GM18526 (cell line): ENCODE measurements around the gene NTNG1.

Experiments
- POLR2A ChIP-seq: IDR thresholded peaks from 3 replicates; pipeline ENCODE4 v1.6.1; 2011; ENCODE audit not compliant: insufficient read length; ENCODE audit errors: extremely low read depth

Gene NTNG1

DNA sequence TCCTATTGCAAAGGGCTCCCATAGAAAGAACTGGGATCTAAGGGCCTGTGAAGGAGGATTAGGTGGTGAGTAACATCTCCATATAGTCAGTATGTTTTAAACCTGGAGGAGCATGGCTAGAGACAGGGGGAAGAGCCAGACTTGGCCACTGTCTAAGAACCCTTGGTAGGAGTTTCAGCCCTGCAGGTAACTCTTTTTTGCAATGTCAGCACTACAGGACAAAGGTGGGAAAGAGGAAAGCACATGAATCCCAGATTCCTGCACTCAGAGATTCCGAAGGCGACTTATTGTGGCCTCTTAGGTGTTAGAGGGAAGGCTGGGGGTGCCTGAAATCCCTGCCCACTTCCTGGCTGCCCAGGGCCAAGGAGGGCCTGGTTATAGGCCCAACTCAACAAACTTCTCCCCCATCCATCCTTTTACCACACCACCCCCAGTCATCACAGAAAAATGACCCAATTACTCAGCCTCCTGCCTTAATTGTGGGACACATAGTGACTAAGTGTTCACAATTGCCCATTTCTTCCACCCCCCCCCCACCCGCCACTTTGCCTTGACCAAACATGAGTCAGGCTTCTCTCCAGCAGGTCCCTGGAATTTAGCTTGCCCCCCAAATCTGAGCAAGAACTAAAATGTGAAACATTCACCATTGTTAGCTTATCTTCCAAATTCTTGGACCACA, 1.9 kb upstream of the NTNG1 start:
- no peak for TF ChIP-seq POLR2A

DNA sequence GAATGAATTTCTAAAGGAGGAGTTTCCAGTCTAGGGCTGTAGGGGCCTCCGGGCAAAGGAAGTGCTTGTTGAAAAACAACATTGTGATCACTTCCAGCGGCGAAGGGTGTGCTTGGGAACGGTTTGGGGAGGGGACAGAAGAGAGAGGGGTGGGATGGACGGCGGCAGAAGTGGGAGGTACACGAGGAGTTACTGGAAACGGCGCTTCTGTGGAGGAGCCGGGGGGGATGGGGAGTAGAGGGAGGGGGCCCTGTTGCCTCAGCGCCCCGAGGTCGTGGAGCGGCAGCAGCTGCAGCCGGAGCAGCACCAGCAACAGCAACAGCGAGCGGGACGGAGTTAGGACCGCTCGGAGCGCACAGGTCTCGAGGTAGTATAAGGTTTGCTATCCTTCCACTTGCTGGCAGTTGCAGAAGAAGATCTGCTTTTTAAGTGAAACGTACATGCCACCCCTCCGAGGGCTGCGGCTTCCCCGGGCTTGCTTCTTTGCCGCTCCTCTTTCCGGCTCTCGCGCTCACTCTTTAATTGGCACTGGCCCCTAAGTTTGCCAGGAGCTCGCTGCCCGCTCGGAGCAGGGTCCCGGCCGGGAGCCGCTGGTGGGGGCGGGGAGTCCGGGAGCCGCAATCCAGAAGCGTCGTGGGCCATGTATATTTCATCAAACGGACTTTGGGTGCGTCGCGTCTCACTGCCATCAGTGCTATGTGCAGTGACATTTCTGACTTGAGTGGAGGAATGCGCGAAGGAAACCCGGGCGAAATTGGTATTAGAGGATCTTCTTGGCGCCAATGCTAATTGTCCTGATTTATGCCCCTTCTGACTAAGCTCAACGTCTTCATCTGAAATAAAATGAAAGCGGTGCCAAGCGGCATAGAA, 771 bp upstream of the NTNG1 start:
- no peak for TF ChIP-seq POLR2A

DNA sequence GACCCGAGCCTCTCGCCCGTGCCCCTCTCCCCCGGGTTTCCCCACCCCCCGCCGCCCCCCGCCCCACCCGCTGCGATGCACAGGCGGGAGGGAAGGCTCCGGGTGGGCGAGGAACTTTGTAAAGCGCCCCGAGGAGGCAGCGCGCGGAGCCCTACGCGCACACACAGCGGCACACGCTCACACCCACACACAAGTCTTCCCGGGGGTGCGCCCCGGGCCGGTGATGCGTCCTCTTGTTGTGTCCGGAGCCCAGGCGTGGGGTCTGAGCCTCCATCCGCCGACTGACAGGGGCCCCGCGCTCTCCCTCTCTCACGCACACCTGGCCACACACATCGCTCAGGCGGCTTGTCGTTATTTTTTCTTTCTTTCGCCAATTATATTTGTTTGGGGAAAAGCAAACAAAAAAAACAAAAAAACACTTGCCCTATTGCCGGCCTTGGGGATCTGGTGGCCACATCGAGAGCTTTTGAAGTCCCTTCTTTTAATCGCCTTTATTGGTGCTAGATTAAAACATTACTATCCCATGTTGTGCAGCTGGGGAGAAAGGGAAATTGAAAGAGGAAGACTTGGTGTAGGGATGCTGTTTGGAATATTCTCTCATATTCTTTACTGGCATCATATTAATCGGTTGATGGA, 770 bp downstream of the NTNG1 start:
- TF ChIP-seq POLR2A: no peak

DNA sequence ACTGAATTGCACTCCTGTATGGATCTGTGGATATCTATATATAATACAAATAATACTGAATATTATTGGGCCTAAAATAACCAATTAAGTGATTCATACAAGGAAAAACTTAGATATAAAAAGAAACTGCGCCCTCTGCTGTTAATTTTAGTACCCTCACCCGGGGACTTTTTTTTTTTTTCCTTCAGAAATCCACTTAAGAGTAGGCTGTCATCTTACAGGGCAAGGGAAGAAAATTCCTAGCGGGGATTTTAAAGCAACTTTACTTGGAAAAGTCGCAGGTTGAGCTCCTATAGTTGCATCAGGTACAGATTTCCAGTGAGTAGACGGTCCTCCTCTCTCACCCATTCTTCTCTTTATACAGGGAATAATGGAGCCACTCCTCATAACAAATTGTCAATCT, 1.3 kb downstream of the NTNG1 start:
- TF ChIP-seq POLR2A: no peak

DNA sequence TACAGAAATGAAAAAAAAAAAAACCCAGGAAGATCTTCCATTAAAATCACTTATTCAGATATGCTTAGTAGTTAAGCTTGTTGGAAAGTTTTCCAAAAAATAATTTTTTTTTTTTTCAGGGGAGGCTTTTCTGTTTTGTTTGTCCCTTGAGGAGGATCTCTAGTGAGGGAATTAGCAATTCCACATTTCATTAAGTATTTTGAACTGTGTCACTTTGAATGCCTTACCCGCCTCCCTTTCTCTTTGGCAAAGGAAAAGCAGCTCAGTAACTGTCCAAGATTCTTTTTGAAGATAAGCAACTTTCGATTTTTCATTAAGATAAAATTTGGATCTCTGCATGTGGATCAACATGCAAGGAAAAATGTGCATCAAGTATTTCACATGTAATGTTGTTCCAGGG, 1.8 kb downstream of the NTNG1 start:
- no peak for TF ChIP-seq POLR2A

DNA sequence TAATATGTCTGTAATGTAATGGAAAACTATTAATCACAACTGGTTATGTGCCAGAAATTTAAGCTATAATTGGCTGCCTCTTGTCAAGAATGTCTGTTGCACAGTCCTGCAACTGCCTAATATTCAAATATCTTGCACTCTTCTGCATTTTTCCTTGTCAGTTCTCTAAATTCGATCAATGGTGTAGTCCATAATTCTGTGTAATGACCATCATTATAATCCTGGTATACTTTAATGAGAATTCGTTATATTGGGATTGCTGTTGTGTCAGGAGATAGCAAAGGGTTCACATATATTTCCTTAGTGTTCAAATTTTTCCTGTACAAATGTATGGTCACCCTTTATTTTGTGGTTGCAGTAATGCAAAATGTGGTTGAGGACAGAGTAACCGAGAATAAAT, 4.8 kb downstream of the NTNG1 start:
- no peak for TF ChIP-seq POLR2A

DNA sequence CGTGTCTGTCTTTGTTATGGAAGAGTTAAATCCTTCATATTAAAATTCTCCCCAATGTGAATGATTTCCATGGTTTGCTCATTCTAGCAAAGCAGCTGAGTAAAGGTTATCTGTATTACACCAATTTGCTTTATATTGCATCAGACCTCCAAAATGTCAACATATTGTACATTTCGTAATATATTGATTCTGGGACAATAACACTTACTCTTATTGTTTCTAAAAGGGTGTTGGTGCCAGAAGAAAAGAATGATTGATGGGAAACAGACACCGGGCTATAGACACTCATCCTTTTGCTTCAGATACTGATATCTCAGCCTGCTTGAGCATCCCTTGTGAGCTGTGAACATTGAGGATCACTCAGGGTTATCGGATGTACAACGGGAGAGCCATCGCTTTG, 7.0 kb downstream of the NTNG1 start:
- no peak for TF ChIP-seq POLR2A

DNA sequence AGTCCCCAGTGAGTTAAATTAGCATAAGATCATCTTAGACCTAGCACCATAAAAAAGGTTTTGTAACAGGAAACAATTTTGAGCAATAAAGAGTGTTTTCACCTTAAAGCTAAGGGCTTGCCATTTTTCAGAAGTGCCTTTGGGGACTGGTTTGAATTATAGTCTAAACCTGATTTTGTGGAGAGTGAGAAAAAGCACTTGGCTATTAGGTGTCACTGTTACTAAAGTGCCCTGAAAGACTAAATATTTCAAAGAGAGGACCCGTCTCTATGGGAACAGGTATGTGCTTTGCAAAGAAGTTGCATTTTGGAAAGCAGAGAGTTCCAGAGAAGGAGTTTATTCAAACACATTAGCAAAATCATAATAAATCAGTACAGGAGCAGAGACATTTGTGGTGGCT, 9.1 kb downstream of the NTNG1 start:
- TF ChIP-seq POLR2A: no peak

DNA sequence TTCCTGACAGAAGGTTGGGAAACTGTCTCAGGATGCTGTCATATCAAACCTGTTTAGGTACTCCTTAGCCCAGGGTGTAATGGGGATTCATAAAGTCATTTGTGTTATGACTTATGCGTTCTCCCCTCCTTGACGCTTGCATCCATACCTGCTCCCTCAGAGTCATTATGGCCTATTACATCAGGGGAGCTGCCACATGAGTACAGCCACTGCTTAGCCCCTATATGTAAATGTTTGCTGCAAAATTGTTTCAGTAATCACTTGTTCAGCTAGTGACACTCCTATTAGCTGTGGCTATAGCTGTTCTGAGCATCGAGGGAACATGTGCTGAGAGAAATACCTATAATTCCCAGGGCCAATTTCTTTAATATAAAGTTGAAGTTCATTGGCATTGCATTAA, 10.5 kb downstream of the NTNG1 start:
- no peak for TF ChIP-seq POLR2A

DNA sequence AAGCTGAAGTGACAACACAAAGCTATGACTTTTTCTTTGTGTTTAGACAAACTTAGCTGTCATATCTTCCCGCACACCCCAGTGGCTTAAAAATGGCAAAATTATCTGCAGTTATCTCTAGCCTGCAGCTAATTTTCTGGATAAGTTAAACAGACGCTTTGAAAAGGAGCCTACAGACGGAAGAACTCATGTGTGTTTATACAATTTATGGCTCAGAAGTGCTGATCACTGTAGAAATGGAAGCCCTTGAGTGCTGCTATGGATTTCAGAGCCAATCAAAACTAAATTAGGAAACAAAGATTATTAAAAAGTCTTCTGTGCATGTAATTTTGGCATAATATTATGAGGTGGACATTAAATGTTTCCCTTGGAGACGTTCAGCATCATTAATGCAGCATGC, 11.6 kb downstream of the NTNG1 start:
- no peak for TF ChIP-seq POLR2A

DNA sequence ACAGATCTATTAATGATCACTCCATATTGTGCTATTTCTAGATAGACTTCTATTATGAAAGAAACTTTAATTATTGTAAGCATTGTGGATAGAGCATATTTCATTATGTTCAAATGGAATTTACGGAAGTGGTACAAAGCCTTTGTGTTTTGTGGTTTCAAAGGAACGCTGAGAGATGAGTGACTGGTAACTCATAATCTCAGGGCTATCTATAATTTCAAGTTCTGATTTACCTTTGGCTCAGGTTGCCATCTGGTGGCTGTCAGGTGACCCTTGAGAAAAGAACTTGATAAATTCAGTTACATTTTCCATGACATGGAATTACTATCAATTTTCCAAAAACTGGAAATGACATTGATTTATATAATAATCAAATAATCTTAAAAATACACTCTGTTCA, 12.2 kb downstream of the NTNG1 start:
- no peak for TF ChIP-seq POLR2A

DNA sequence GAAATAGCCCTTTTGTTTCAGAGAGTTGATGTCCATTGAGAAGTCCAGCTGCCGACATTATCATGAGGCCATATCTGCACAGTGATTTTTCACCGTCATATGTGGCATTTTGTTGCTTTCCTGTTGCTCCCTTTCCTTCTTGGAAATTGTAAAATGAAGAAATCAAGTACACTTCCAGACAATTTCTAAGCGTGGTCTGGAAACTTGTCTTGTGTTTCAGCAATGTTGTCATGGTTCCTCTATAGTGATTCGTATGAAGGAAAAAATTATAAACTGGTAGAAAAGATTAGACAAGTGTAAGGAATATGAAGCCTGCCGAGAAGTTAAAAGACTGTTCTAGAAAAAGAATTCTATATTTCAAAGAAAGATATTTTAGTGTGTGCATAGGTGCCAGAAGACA, 17.7 kb downstream of the NTNG1 start:
- no peak for TF ChIP-seq POLR2A

DNA sequence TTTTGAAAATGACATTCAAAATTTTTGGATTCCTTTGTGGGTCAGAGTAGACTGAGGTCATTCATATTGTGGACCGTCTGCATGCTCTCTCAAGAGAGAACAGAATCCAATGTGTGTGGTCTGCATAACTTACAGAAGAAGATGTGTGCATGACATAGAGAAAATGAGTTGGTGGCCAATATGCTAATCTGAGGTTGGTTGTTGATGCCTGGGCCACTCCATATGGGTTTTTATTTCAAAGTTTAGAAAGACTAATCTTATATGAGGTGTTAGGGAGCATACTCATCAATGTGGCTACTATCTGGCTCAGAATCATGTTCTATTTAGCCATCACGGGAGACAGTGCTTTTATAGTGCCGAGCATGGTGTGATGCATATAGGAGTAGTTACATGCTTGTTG, 18.2 kb downstream of the NTNG1 start:
- no peak for TF ChIP-seq POLR2A

DNA sequence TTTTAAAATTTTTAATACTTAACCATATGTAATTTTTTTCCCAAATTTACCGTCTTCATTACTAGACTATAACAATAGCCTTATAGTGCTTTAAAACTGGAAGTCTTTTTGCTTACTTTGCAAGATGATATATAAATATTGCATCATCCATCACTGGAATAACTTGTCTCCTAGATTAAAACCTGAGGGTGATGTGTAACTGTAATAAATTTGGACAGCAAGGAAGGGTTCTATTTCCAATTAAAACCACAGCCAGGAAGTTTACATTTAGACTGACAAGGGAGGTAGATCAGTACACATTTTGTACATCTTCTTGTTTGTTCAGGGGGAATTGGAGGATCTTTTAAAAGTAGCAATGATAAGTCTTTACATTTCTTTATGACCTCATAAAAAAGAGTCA, 21.9 kb downstream of the NTNG1 start:
- no peak for TF ChIP-seq POLR2A

DNA sequence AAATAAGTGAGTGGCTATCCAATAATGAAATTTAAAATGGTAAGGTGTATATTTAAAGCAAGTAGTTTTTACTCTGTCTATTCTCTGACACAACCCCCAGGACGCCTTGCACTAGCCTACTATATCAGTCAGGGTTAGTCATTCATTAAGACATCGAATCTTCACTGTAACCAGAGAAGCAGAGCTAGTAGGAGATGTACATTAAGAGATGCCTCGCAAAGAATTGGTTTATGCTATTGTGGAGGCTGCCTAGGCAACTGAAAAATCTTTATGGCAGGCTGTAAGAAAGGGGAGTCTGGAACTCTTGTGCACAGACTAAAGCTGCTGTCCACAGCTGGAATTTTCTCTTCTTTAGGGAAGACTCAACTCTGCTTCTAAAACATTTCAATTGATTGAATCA, 28.8 kb downstream of the NTNG1 start:
- TF ChIP-seq POLR2A: no peak

DNA sequence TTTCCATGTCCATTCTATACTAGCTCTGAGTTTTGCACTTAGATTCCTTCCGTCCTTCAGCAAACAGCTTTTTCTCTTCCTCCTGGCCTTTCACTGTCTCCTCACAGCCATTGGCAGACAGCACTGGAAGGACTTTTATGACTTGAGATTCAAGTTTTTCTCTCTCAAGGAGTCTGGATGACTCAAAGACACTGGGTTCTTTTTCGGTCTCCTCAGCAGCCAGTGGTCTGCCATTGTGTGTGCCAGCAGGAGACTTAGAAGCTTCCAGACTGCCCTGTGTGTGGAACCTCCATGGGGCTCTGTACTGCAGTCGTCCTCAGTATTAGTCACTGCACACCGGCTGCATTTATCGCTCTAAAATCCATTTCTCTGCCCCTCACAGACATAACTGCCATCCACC, 30.5 kb downstream of the NTNG1 start:
- no peak for TF ChIP-seq POLR2A
